AG09319 (cell line): ENCODE results near the gene GPR146.

ENCODE experiments used
- DNase-seq: peaks from one replicate; pipeline ENCODE4 v3.0.0-alpha.2; 2010; ENCODE audit warnings: low read depth; ENCODE audit errors: extremely low read depth
- CTCF ChIP-seq: IDR thresholded peaks from 2 replicates; pipeline ENCODE4 v1.5.1; 2011; ENCODE audit warnings: low read depth, mild to moderate bottlenecking, inconsistent platforms, low read length, moderate library complexity

Gene GPR146

GRCh38 chr7:1078985-1079384, 34.6 kb downstream of the GPR146 start:
- no peak for TF ChIP-seq CTCF
- no peak for DNase-seq

DNA sequence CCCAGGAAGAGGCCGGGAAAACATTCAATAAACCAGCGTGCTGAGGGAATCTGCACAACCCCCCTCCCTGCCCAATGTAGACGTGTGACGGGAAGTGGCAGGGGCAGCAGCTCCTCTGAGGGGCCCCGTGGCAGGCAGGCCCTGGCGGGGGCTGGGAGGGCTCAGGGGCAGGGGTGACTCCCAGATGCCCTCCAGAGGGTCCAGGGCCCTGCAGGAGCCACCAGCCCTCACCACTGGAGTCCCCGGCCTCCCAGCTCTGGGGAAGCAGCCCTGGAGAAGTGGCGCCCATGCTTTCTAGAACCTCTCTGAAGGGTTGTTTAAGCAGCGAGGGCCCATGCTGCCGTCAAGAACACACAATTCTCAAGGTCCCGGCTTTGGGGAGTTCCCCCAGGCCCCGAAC, 35.2 kb downstream of the GPR146 start:
- DNase-seq = no peak
- TF ChIP-seq CTCF = no peak

GRCh38 chr7:1080252-1080920, 36.0 kb downstream of the GPR146 start:
- no peak for TF ChIP-seq CTCF
- DNase-seq = no peak

GRCh38 chr7:1080921-1081255, 36.5 kb downstream of the GPR146 start:
- DNase-seq = no peak
- no peak for TF ChIP-seq CTCF

DNA sequence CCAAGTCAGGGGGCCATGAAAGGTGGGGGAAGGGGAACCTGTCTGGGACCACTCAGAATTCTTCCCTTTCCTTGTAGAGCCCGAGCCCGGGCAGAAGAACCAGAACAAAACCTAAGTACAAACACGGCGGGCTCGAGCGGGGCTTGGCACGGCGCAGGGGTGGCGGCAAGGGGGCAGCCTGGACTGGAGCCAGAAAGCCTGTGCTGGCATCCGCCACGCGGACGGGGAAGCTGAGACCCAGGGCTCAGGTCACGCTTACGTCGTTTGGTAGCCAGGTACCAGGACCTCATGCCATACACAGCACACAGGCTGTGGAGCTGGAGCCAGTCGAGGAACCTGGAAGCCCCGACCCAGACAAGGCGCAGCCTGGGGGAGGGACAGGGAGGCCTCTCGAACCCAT, 37.0 kb downstream of the GPR146 start:
- no peak for DNase-seq
- no peak for TF ChIP-seq CTCF

- no peak for DNase-seq
- no peak for TF ChIP-seq CTCF
Observed at GRCh38 chr7:1081931-1082401, 37.6 kb downstream of the GPR146 start.

GRCh38 chr7:1083729-1084657, 39.6 kb downstream of the GPR146 start:
- no peak for DNase-seq
- no peak for TF ChIP-seq CTCF
